Osteoblast (primary cell): ENCODE data around the gene SLX9. TPM values are rescaled to one million over a fixed set of nuclear protein-coding genes. Genes with fewer than 3 reads are reported as not detected.

Experiments
- DNase-seq: peaks from one replicate; pipeline ENCODE4 v3.0.0; 2011; ENCODE audit warnings: low spot score, mixed read lengths; ENCODE audit not compliant: insufficient read length; ENCODE audit errors: missing footprints
- H2AFZ ChIP-seq: 2 replicates; pipeline ENCODE4 v1.6.0; 2011; ENCODE audit warnings: mild to moderate bottlenecking, low read length
- H3K27ac ChIP-seq: 2 replicates; pipeline ENCODE4 v1.5.1; 2011; ENCODE audit warnings: mild to moderate bottlenecking, low read depth, low read length, moderate library complexity
- H3K27me3 ChIP-seq: 2 replicates; pipeline ENCODE4 v1.6.0; 2012; ENCODE audit warnings: mild to moderate bottlenecking, control low read depth, inconsistent platforms, low read length, moderate library complexity; ENCODE audit not compliant: insufficient read depth
- H3K36me3 ChIP-seq: 2 replicates; pipeline ENCODE4 v1.5.1; 2011; ENCODE audit warnings: mild to moderate bottlenecking, low read length, control low read depth, moderate library complexity; ENCODE audit not compliant: insufficient read depth
- H3K4me1 ChIP-seq: 2 replicates; pipeline ENCODE4 v1.5.1; 2011; ENCODE audit warnings: mild to moderate bottlenecking, low read length, control low read depth, moderate library complexity; ENCODE audit not compliant: insufficient read depth
- H3K4me2 ChIP-seq: 2 replicates; pipeline ENCODE4 v1.6.0; 2011; ENCODE audit warnings: mild to moderate bottlenecking, low read length; ENCODE audit not compliant: insufficient read depth
- H3K4me3 ChIP-seq: fragments of 200-600 bp; sonication (generic); 3 replicates; pipeline ENCODE4 v1.5.1; 2012; ENCODE audit warnings: mild to moderate bottlenecking, low read length, inconsistent platforms; ENCODE audit not compliant: insufficient read depth
- H3K79me2 ChIP-seq: 2 replicates; pipeline ENCODE4 v1.6.0; 2012; ENCODE audit warnings: mild to moderate bottlenecking, low read length, control low read depth, inconsistent platforms; ENCODE audit not compliant: insufficient read depth
- H3K9me3 ChIP-seq: 2 replicates; pipeline ENCODE4 v1.5.1; 2011; ENCODE audit warnings: low read depth, low read length, control low read depth
- H4K20me1 ChIP-seq: 2 replicates; pipeline ENCODE4 v1.6.0; 2012; ENCODE audit warnings: mild to moderate bottlenecking, low read length, control low read depth; ENCODE audit not compliant: insufficient read depth
- total RNA-seq: library from RNA; depleted of rRNA; stranded (reverse); fragments of >200 nt; gene quantifications from 2 replicates; pipeline ENCODE4 v1.2.3, GENCODE V29; 2012
- TF ChIP-seq, protein P1 (sequence below): IDR thresholded peaks from 2 replicates; pipeline ENCODE4 v1.5.1; 2011; ENCODE audit warnings: mild to moderate bottlenecking, low read depth, low read length, moderate library complexity; ENCODE audit errors: extremely low read depth

SLX9 gene
- total RNA-seq, 1 donor: 9.4 TPM

DNA sequence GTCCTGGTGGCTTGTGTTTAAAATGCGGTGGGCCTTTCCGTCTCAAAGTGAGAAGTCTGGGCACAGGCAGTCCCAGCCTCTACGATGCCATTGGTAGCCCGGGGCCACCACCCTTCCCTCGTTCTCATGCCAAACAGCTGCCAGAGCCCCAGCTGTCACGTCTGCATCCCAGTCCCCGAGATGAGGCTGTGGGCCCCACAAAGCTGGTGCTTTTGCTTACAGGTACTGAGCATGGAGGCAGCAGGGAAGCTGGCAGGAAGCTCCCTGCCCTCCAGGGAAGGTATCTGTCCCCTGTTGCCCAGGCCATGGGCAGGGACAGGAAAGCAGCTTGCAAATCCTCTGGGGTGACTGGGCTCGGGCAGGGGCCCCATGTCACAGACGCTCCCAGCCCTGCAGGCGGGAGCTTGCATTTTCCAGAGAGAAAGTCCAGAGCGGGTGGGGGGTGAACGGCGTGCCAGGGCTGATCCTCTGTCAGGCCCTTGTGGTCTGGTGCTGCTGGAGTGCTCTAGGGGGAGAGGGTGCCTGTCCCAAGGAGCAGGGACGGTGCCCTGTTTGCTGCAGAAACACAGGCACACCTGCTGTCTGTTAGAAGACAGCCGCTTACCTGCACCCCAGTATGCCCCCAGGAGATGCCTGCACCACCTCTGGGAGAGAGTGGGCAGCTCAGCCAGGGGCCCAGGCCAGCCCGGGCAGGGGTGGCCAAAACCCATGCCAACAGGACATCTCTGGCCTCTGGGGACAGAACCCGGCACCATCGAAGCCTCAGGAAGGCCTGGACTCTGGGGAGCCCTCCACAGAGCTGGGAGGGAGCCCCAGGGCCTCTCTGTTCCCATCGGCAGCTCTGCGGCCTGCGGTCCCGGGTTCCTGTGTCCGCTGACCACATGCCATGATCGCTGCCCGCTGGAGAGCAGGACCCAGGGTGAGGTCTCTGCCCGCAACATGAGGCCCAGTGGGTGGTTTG is 45.9 kb downstream of the SLX9 start:
- H3K27me3 ChIP-seq: no peaks in the 10 kb centered on the region
- H3K36me3 ChIP-seq: no peaks in the 10 kb centered on the region
- H3K79me2 ChIP-seq: no peaks in the 10 kb centered on the region
- TF ChIP-seq, protein P1, sequence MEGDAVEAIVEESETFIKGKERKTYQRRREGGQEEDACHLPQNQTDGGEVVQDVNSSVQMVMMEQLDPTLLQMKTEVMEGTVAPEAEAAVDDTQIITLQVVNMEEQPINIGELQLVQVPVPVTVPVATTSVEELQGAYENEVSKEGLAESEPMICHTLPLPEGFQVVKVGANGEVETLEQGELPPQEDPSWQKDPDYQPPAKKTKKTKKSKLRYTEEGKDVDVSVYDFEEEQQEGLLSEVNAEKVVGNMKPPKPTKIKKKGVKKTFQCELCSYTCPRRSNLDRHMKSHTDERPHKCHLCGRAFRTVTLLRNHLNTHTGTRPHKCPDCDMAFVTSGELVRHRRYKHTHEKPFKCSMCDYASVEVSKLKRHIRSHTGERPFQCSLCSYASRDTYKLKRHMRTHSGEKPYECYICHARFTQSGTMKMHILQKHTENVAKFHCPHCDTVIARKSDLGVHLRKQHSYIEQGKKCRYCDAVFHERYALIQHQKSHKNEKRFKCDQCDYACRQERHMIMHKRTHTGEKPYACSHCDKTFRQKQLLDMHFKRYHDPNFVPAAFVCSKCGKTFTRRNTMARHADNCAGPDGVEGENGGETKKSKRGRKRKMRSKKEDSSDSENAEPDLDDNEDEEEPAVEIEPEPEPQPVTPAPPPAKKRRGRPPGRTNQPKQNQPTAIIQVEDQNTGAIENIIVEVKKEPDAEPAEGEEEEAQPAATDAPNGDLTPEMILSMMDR: no peak
- no peak overlapping the region for H2AFZ ChIP-seq
- peaks cover 6% of the 10 kb centered on the region for H3K4me1 ChIP-seq
- peak; percentile 78 for DNase-seq
- H3K4me2 ChIP-seq: no peak overlapping the region
- H3K27ac ChIP-seq: no peak overlapping the region
- H3K4me3 ChIP-seq: no peak overlapping the region
- H3K9me3 ChIP-seq: no peaks in the 10 kb centered on the region
- H4K20me1 ChIP-seq: no peaks in the 10 kb centered on the region

DNA sequence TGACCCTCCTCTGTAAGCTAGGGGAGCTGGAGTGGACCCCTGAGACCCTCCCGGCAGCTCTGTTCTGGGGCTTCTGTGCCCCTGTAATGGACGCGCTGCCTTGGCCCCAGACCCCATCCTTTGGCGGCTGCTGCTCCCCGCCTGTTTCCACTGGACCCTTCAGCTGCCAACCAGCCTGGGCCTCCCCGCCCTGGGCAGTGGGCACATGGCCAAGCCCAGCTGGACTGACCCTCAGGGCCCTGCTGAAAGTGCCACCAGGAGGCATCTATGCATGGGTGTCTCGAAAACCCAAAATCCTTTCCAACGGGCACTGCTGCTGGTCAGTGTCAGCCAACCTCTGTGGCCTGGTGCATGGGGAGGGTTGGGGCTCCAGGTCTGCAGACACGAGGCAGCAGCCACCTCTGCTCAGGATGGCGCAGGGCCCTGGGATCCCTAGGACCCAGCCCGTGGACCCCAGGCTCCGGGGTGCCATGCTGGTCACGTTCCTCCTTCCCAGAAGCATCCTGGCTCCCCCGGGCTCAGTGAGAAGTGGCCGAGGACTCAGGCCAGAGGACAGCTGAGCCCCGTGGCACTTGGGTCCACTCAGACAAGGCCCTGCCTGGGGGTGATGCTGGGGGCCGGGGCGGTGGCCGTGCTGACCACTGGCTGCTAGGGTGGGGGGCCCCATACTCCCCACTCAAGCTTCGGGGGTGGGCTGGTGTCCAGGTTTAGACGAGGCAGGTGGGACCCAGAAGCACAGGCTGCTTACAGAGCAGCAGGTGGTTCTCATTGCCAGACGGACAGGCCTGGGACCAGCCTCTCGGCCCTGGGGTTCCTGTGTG is 46.9 kb downstream of the SLX9 start:
- no peak overlapping the region for H3K27ac ChIP-seq

DNA sequence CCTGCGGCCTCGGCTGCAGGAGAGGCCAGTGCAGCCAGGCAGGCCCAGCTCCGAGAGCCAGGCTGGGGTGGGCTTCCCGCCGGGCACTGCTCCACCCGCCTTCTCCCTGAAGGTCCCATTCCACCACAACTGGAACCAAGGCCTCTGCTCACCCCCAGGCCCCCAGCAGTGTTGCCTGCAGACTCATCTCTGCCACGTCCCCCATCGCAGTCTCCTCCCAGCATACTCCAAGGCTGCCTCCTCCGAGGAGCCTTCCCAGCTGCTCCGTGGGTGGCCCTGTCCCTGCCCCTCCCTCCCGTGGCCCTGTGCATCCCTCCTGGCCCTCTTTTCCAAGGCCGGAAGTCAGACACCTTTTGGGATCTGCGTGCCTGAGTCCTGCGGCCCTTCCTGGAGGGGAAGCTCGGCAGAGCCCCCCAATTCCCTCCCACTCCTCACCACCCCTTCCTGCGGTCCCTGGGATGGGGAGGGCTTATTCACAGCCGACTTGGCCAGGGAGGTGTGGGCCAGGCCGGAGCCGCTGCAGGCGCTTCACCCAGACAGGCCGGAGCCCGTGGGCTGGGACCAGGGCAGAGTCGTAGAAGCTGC is 47.6 kb downstream of the SLX9 start:
- H3K36me3 ChIP-seq: no peaks in the 10 kb centered on the region
- H3K27ac ChIP-seq: no peak overlapping the region
- no peaks in the 10 kb centered on the region for H3K79me2 ChIP-seq
- TF ChIP-seq, protein P1: no peak
- H3K27me3 ChIP-seq: no peaks in the 10 kb centered on the region
- no peaks in the 10 kb centered on the region for H3K9me3 ChIP-seq
- H4K20me1 ChIP-seq: no peaks in the 10 kb centered on the region
- no peak overlapping the region for H3K4me2 ChIP-seq
- H2AFZ ChIP-seq: no peak overlapping the region
- H3K4me3 ChIP-seq: no peak overlapping the region
- H3K4me1 ChIP-seq: peaks cover 6% of the 10 kb centered on the region
- peak; percentile 77 for DNase-seq

More for the DNA sequence above, 46.9 kb downstream of the SLX9 start:
- TF ChIP-seq, protein P1: no peak
- no peak overlapping the region for H3K4me3 ChIP-seq
- no peaks in the 10 kb centered on the region for H3K79me2 ChIP-seq
- peaks cover 6% of the 10 kb centered on the region for H3K4me1 ChIP-seq
- H2AFZ ChIP-seq: no peak overlapping the region
- H3K27me3 ChIP-seq: no peaks in the 10 kb centered on the region
- no peak overlapping the region for H3K4me2 ChIP-seq
- no peaks in the 10 kb centered on the region for H3K36me3 ChIP-seq
- no peaks in the 10 kb centered on the region for H4K20me1 ChIP-seq
- peak; percentile 81 for DNase-seq
- no peaks in the 10 kb centered on the region for H3K9me3 ChIP-seq
